Measurements from ENCODE around the gene TMEM156. TPM values are rescaled to one million over a fixed set of nuclear protein-coding genes. Genes with fewer than 3 reads are reported as not detected.
"Not testable (repeated sequence)": the region's sequence is repeated elsewhere in the genome, so short reads cannot be mapped to it uniquely, and the experiment has no call there.

Gene TMEM156
- total RNA-seq, 1 donor from 2014 or later, result 22.3 TPM

GRCh38 chr4:39002058-39002457 lies 30.2 kb downstream of the TMEM156 start:
- intact Hi-C loops (cut with micrococcal nuclease), result not testable (repeated sequence)

DNA sequence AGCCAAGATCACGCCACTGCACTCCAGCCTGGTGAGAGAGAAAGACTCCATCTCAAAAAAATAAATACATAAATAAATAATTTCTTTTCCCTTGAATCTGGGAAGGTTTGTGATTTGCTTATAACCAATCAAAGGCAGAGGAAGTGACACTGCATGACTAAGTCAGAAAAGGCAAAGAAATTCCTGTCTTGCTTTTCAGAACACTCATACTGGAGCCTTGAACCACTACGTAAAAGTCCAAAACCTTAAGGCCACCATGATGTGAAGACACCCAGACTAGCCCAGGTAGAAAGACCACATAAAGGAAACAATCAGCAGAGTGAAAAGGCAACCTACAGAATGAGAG lies 36.6 kb downstream of the TMEM156 start:
- intact Hi-C loops (cut with micrococcal nuclease), result no loop called here

DNA sequence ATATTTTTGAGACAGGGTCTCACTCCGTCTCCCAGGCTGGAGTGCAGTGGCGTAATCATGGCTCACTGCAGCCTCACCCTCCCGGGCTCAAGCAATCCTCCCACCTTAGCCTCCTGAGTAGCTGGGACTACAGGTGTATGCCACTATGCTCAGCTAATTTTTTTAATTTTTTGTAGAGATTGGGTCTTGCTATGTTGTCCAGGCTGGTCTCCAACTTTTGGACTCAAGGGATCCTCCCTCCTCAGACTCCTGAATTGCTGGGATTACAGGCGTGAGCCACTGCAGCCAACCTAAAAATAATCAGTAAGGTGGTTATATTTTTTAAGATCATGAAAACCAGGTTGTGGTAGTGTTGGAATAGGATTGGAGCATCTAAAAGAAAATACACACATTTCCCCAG lies 38.1 kb downstream of the TMEM156 start:
- intact Hi-C loops (cut with micrococcal nuclease), result no loop called here

DNA sequence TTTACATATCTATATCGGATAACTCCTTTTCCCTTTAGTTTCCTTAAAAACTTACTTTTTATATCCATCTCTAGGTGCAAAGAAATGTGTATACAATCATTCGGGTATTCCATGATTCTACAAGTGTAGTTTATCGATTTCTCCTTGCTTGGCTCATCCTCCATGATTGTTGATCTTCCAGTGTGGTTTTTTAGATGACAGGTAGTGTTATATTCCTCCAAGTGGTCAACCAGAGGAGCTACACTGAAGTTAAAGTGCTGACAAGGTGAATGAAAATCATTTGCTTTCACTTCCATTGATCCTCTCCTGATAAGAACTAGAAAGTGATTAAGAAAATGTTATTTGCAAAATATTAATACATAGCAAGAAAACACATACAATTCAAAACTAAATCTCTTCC lies 38.5 kb downstream of the TMEM156 start:
- intact Hi-C loops (cut with micrococcal nuclease), result no loop called here

DNA sequence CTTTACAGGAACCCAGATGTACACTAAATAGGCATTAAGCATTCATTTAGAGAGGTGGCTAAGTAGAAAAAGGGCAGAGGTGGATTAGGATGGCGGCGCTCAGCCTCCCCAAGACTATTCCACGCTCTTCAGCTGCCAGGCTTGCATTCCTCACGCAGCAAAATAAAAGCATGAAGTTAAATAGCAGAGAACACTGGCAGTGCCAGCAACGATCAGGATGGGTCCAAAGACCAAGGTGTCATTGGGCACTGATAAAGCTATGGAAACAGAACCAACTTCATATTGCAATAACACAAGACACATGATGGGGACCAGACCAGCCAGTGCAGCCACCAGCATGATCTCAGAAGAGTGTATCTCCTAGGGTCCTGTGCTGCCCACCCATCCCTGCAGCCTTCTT lies 42.0 kb downstream of the TMEM156 start:
- intact Hi-C loops (cut with micrococcal nuclease), result no loop called here

DNA sequence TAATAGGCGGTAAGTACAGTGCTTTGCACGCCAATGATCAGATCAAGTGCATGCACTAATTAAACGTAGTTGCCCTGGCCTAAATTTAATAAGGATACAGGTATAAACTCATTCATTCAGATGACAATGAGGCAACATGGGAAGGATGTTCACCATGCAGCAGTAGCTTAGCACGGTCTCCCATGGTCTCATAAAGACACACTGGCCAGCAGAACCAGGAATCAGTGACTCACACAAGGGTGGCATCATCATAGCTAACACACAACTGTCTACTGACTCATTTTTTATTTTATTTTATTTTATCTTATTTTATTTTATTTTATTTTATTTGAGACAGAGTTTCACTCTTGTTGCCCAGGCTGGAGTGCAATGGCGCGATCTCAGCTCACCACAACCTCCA lies 42.7 kb downstream of the TMEM156 start:
- intact Hi-C loops (cut with micrococcal nuclease), result loop anchor here (5.0 kb wide), 1 partner anchor 42 kb away; no protein-coding TSS in a partner anchor

GRCh38 chr4:38988353-38988752 lies 43.9 kb downstream of the TMEM156 start:
- intact Hi-C loops (cut with micrococcal nuclease), result loop anchor here (5.0 kb wide), 1 partner anchor 41 kb away; no protein-coding TSS in a partner anchor

DNA sequence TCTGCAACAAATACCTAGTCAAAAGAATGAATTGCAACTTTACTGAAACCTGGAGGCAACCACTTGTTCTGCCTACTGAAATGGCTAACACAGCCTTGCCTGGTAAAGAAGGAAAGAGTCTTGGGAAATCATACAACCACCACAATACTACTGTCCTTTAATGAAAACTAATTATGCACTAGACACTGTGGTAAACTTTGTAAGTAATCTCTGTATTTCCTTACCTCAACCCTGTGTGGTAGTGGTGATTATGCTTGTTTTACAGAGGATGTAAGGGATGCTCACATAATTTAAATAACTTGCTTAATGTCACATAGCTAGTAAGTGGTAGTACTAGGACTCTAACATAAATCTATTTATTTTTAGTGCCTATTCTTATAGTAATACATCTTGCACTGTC lies 44.7 kb downstream of the TMEM156 start:
- intact Hi-C loops (cut with micrococcal nuclease), result loop anchor here (5.0 kb wide), 1 partner anchor 40 kb away; no protein-coding TSS in a partner anchor

GRCh38 chr4:38985410-38986100 lies 46.7 kb downstream of the TMEM156 start:
- intact Hi-C loops (cut with micrococcal nuclease), result loop anchor here (5.0 kb wide), 1 partner anchor 38 kb away; no protein-coding TSS in a partner anchor

GRCh38 chr4:38983787-38984598 lies 48.2 kb downstream of the TMEM156 start:
- intact Hi-C loops (cut with micrococcal nuclease), result loop anchor here (5.0 kb wide), 1 partner anchor 82 kb away; no protein-coding TSS in a partner anchor

DNA sequence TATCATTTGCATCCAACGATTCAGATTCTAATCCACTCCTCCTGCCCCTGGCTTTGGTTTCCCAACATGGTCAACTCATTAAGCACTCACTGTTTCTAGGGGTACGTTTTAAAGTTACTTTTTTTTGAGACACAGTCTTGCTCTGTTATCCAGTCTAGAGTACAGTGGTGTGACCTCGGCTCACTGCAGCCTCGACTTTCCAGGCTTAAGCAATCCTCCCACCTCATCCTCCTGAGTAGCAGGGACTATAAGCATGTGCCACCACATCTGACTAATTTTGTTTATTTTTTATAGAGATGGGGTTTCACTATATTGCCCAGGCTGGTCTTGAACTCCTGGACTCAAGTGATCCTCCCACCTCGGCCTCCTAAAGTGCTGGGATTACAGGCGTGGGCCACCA lies 48.9 kb downstream of the TMEM156 start:
- intact Hi-C loops (cut with micrococcal nuclease), result loop anchor here (5.0 kb wide), 1 partner anchor 81 kb away; no protein-coding TSS in a partner anchor

GRCh38 chr4:38982361-38983095 lies 49.7 kb downstream of the TMEM156 start:
- intact Hi-C loops (cut with micrococcal nuclease), result loop anchor here (5.0 kb wide), 1 partner anchor 80 kb away; no protein-coding TSS in a partner anchor

DNA sequence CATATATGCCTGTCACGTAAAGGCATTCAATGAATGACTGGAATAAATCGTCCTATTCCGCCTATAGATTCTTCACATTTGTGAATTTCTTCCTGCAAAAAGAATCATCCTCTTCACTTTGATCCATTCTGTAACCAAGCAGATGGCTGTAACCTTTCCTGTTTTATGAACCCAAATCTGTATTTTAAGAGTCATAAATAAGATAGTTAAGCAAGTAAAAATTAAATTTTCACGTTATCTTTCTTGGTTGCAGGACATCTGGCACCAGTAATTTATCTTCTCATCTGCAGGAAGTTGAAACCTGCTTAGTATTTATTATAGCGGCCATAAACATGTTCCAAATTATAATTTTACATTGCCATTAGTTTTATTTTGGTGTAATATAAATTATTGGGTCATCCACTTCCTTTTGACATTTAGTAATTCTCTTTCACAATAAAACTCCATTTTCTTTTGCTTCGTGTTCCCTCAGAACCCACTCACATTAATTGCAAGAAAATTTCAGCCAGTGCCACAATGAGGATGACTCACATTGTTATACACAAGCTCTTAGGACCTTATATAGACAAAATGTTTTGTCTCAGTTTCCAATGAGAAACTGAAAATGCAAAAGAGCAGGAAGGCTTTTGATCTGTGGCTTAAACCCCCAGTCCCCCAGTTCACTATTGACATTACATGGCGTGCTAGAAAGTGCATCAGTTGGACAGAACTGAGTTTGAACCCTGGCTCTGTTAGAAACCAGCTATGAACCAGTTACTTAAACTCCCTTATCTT lies 51.1 kb downstream of the TMEM156 start:
- intact Hi-C loops (cut with micrococcal nuclease), result loop anchor here (1.0 to 5.0 kb wide), 3 partner anchors 52 to 154 kb away; partner anchors contain the start of gene TMEM156

GRCh38 chr4:38979511-38980230 lies 52.5 kb downstream of the TMEM156 start:
- intact Hi-C loops (cut with micrococcal nuclease), result loop anchor here (2.0 to 5.0 kb wide), 2 partner anchors 53 to 77 kb away; partner anchors contain the start of gene TMEM156

DNA sequence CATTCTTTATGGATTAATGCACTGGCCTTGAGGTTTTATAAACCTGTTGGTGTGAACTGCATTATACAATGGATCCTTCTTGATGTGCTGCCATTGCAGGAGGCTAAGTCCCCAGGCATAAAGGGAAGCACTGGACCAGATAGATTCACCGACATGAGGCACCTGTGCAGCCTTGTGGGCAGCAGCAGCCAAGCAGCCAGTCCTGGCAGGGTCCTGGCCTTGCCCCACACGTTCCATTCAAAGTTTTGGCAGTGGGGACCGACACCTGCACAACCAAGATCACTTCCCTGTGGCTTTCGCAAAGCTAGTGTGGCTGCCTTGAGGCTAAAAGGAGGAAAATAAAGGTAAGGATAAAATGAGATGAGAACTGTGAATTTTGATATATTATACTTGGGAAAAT lies 53.1 kb downstream of the TMEM156 start:
- intact Hi-C loops (cut with micrococcal nuclease), result no loop called here

DNA sequence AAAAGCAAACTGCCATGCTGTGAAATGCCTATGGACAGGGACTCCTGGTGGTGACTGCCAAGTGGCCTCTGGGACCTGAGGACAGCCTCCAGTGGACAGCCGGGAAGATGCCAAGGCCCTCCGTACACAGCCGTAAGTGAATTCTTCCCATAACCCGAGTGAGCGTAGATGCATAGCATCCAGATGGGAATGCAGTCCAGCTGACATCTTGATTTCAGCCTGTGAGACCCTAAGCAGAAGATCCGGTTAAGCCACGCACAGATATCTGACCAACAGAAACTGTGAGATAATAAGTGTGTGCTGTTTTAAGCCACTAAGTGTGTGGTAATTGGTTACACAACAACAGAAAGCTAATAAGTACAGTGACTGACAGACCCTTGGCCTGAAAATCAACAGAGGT lies 55.9 kb downstream of the TMEM156 start:
- intact Hi-C loops (cut with micrococcal nuclease), result no loop called here

DNA sequence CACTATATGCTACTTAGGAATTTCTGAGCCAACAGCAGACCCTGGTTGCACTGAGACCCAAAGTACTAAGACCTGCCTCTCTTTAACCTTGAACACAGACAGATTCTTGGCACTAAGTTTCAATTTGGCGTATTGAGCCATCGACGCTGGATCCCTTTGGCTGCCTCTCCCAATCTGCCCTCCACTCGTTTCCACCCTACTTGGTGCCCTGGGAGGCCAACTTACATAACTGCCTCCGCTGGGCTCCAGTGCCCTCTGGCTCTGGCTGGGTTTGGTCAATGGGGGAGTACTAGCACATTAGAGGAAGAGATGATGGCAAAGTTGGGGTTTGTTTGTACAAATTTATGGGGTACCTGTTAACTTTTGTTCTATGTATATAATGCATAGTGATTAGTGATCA lies 63.5 kb downstream of the TMEM156 start:
- intact Hi-C loops (cut with micrococcal nuclease), result no loop called here

GRCh38 chr4:38967260-38968095 lies 64.7 kb downstream of the TMEM156 start:
- intact Hi-C loops (cut with micrococcal nuclease), result no loop called here

GRCh38 chr4:38965866-38966265 lies 66.3 kb downstream of the TMEM156 start:
- intact Hi-C loops (cut with micrococcal nuclease), result no loop called here
